Osteoblast (primary cell): ENCODE measurements around the gene WDR31. TPM values are rescaled to one million over a fixed set of nuclear protein-coding genes. Genes with fewer than 3 reads are reported as not detected.
A peak's percentile ranks its signal among the peaks of the same experiment; 100 is the strongest.

Experiments
- DNase-seq: peaks from one replicate; pipeline ENCODE4 v3.0.0; 2011; ENCODE audit warnings: low spot score, mixed read lengths; ENCODE audit not compliant: insufficient read length; ENCODE audit errors: missing footprints
- H2AFZ ChIP-seq: 2 replicates; pipeline ENCODE4 v1.6.0; 2011; ENCODE audit warnings: mild to moderate bottlenecking, low read length
- H3K27ac ChIP-seq: 2 replicates; pipeline ENCODE4 v1.5.1; 2011; ENCODE audit warnings: mild to moderate bottlenecking, low read depth, low read length, moderate library complexity
- H3K27me3 ChIP-seq: 2 replicates; pipeline ENCODE4 v1.6.0; 2012; ENCODE audit warnings: mild to moderate bottlenecking, control low read depth, inconsistent platforms, low read length, moderate library complexity; ENCODE audit not compliant: insufficient read depth
- H3K36me3 ChIP-seq: 2 replicates; pipeline ENCODE4 v1.5.1; 2011; ENCODE audit warnings: mild to moderate bottlenecking, low read length, control low read depth, moderate library complexity; ENCODE audit not compliant: insufficient read depth
- H3K4me1 ChIP-seq: 2 replicates; pipeline ENCODE4 v1.5.1; 2011; ENCODE audit warnings: mild to moderate bottlenecking, low read length, control low read depth, moderate library complexity; ENCODE audit not compliant: insufficient read depth
- H3K4me2 ChIP-seq: 2 replicates; pipeline ENCODE4 v1.6.0; 2011; ENCODE audit warnings: mild to moderate bottlenecking, low read length; ENCODE audit not compliant: insufficient read depth
- H3K4me3 ChIP-seq: fragments of 200-600 bp; sonication (generic); 3 replicates; pipeline ENCODE4 v1.5.1; 2012; ENCODE audit warnings: mild to moderate bottlenecking, low read length, inconsistent platforms; ENCODE audit not compliant: insufficient read depth
- H3K79me2 ChIP-seq: 2 replicates; pipeline ENCODE4 v1.6.0; 2012; ENCODE audit warnings: mild to moderate bottlenecking, low read length, control low read depth, inconsistent platforms; ENCODE audit not compliant: insufficient read depth
- H3K9me3 ChIP-seq: 2 replicates; pipeline ENCODE4 v1.5.1; 2011; ENCODE audit warnings: low read depth, low read length, control low read depth
- H4K20me1 ChIP-seq: 2 replicates; pipeline ENCODE4 v1.6.0; 2012; ENCODE audit warnings: mild to moderate bottlenecking, low read length, control low read depth; ENCODE audit not compliant: insufficient read depth
- CTCF ChIP-seq: IDR thresholded peaks from 2 replicates; pipeline ENCODE4 v1.5.1; 2011; ENCODE audit warnings: mild to moderate bottlenecking, low read depth, low read length, moderate library complexity; ENCODE audit errors: extremely low read depth
- total RNA-seq: library from RNA; depleted of rRNA; stranded (reverse); fragments of >200 nt; gene quantifications from 2 replicates; pipeline ENCODE4 v1.2.3, GENCODE V29; 2012

WDR31 gene
- total RNA-seq, 1 donor, result 1.4 TPM

DNA sequence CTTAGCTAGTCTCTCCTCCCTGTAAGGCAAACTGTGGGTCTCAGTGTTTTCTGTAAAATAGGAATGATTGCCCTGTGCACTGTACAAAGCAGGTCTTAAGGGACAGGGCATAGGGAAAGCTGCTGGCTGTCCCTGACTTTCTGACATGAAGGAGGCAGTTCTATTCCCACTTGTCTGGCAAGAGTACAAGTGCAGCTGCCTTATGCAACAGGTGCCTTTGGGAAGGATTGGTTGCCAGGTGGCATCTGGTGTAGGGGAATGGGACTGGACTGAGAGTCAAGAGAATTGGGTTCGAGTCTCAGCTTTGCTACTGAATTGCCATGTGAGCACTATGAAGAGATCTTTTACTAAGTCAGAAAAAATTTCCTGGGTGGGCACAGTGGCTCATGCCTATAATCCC, 19.3 kb upstream of the WDR31 start:
- peaks cover 3% of the 10 kb centered on the region for H3K4me1 ChIP-seq
- no peaks in the 10 kb centered on the region for H3K79me2 ChIP-seq
- H4K20me1 ChIP-seq, result no peaks in the 10 kb centered on the region
- no peak overlapping the region for H3K27ac ChIP-seq
- no peak for TF ChIP-seq CTCF
- no peak overlapping the region for H3K4me3 ChIP-seq
- H3K36me3 ChIP-seq, result no peaks in the 10 kb centered on the region
- no peak overlapping the region for H3K4me2 ChIP-seq
- peaks cover 24% of the 10 kb centered on the region for H3K27me3 ChIP-seq
- no peak for DNase-seq
- no peaks in the 10 kb centered on the region for H3K9me3 ChIP-seq
- H2AFZ ChIP-seq, result no peak overlapping the region

DNA sequence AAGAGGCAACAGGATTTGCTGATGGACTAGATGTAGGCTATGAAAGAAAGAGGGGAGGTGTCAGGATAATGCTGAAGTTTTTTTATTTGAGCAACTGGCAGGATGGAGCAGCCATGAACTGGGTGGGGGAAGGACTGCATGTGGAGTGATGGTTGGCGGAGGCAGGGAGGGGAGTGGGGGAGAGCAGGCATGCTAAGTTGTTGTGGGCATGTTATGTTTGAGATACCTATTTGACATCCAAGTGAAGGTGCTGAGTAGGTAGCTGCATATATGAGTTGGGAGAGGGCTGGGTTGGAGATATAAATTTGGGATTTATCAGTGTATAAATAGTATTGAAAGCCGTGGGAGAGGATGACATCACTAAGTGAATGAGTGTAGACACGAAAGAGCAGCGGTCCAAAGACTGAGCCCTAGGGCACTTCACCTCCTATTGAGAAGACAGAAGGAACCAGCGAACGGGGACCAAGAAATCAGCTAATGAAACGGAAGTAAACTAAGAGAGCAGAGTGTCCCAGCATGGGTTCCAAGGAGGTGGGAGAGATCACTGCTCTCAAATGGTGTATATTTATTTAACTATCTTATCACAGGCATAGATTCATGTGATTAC, 16.7 kb upstream of the WDR31 start:
- Histone ChIP-seq H3K4me2 (no peak overlapping the region), H2AFZ (no peak overlapping the region), H4K20me1 (no peaks in the 10 kb centered on the region), H3K27me3 (peaks cover 36% of the 10 kb centered on the region), H3K9me3 (no peaks in the 10 kb centered on the region), H3K4me1 (peaks cover 3% of the 10 kb centered on the region), H3K27ac (no peak overlapping the region), H3K79me2 (no peaks in the 10 kb centered on the region), H3K36me3 (no peaks in the 10 kb centered on the region), H3K4me3 (no peak overlapping the region)
- no peak for TF ChIP-seq CTCF
- no peak for DNase-seq

DNA sequence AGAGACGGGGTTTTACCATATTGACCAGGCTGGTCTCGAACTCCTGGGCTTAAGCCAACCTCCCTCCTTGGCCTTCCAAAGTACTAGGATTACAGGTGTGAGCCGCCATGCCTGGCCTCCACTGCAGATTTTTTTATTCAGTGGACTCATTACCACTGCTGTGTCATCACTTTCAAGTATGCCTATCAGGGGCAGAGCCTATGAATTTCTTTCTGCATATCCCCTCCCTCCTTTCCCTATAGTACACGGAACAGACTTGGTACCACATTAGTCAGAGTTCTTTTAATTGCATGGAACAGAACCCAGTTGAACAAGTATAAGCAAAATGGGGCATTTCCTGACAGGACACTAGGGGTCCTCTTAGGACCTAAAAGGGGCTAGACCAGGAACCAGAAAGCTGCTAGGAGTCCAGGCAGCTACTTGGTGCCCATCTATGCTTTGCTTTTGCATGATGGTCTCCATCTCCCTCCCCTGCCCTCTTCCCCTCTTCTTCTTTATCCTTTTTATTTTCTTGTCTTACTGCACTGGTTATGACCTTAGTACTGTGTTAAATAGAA, 15.0 kb upstream of the WDR31 start:
- Histone ChIP-seq H2AFZ (no peak overlapping the region), H3K36me3 (no peaks in the 10 kb centered on the region), H3K9me3 (no peaks in the 10 kb centered on the region), H3K4me1 (no peaks in the 10 kb centered on the region), H3K27me3 (peaks cover 49% of the 10 kb centered on the region), H3K27ac (no peak overlapping the region), H3K4me3 (no peak overlapping the region), H3K79me2 (no peaks in the 10 kb centered on the region), H4K20me1 (no peaks in the 10 kb centered on the region), H3K4me2 (no peak overlapping the region)
- peak; percentile 20 for TF ChIP-seq CTCF
- no peak for DNase-seq

GRCh38 chr9:113352411-113352810, 12.3 kb upstream of the WDR31 start:
- Histone ChIP-seq H4K20me1 (no peaks in the 10 kb centered on the region), H3K36me3 (no peaks in the 10 kb centered on the region), H3K4me3 (no peak overlapping the region), H3K27ac (no peak overlapping the region), H3K27me3 (peaks cover 61% of the 10 kb centered on the region), H3K4me1 (no peaks in the 10 kb centered on the region), H3K4me2 (no peak overlapping the region), H3K79me2 (no peaks in the 10 kb centered on the region), H2AFZ (no peak overlapping the region), H3K9me3 (no peaks in the 10 kb centered on the region)
- peak; percentile 54 for DNase-seq
- TF ChIP-seq CTCF, result no peak
